Smooth muscle cell (in vitro differentiated cells): Measurements from ENCODE around the gene ASPRV1. TPM values are rescaled to one million over a fixed set of nuclear protein-coding genes. Genes with fewer than 3 reads are reported as not detected.

Experiments used
- DNase-seq: peaks from one replicate; lab custom pipeline; 2025; ENCODE audit not compliant: unreplicated experiment; lab: John Stamatoyannopoulos, UW
- H2AFZ ChIP-seq: fragments of 200-600 bp; sonication (generic); 2 replicates; pipeline ENCODE4 v1.6.0; 2016; ENCODE audit warnings: antibody characterized with exemption, low read depth, mild to moderate bottlenecking
- H3F3A ChIP-seq: fragments of 200-600 bp; sonication (generic); 2 replicates; pipeline ENCODE4 v1.6.0; 2017; ENCODE audit warnings: antibody characterized with exemption, low read depth
- H3K27ac ChIP-seq: fragments of 200-600 bp; sonication (generic); 2 replicates; pipeline ENCODE4 v1.5.1; 2016; ENCODE audit warnings: low read depth, mild to moderate bottlenecking
- H3K27me3 ChIP-seq: fragments of 200-600 bp; sonication (generic); 2 replicates; pipeline ENCODE4 v1.6.1; 2016; ENCODE audit warnings: low read depth, mild to moderate bottlenecking
- H3K36me3 ChIP-seq: fragments of 200-600 bp; sonication (generic); 2 replicates; pipeline ENCODE4 v1.5.1; 2016; ENCODE audit warnings: low read depth
- H3K4me1 ChIP-seq: fragments of 200-600 bp; sonication (generic); 2 replicates; pipeline ENCODE4 v1.5.1; 2016; ENCODE audit warnings: low read depth
- H3K4me2 ChIP-seq: fragments of 200-600 bp; sonication (generic); 2 replicates; pipeline ENCODE4 v1.6.0; 2016; ENCODE audit warnings: mild to moderate bottlenecking
- H3K4me3 ChIP-seq: fragments of 200-600 bp; sonication (generic); 2 replicates; pipeline ENCODE4 v1.5.1; 2016; ENCODE audit warnings: mild to moderate bottlenecking
- H3K79me2 ChIP-seq: fragments of 200-600 bp; sonication (generic); 2 replicates; pipeline ENCODE4 v1.6.0; 2016; ENCODE audit warnings: low read depth, mild to moderate bottlenecking
- H3K9ac ChIP-seq: fragments of 200-600 bp; sonication (generic); 2 replicates; pipeline ENCODE4 v1.6.0; 2016; ENCODE audit warnings: low read depth
- H3K9me3 ChIP-seq: fragments of 200-600 bp; sonication (generic); replicated peaks from 2 replicates; pipeline ENCODE4 v1.5.1; 2016; ENCODE audit warnings: low read depth
- H4K20me1 ChIP-seq: fragments of 200-600 bp; sonication (generic); 2 replicates; pipeline ENCODE4 v1.6.0; 2016; ENCODE audit warnings: low read depth
- CTCF ChIP-seq: fragments of 200-600 bp; sonication (generic); IDR thresholded peaks from 2 replicates; pipeline ENCODE4 v1.5.1; 2017; ENCODE audit warnings: borderline replicate concordance, mild to moderate bottlenecking, antibody characterized with exemption; ENCODE audit not compliant: insufficient read depth, poor library complexity, severe bottlenecking
- WGBS: methylation state at CpG from one replicate; pipeline ENCODE4 v1.1.7; 2016; ENCODE audit warnings: low lambda C conversion rate; 5-methylcytosine and 5-hydroxymethylcytosine counted together
- polyA plus RNA-seq: library from polyadenylated mRNA; unstranded; fragments of >200 nt; fragmentation: Nextera tagmentation; extraction: Ambion mirVana; gene quantifications from 2 replicates; pipeline ENCODE4 v1.2.1, GENCODE V29; 2016
- total RNA-seq: library from RNA; depleted of rRNA; stranded (reverse); fragments of >200 nt; gene quantifications from 2 replicates; pipeline ENCODE4 v1.2.3, GENCODE V29; 2014

Gene ASPRV1
- total and polyA plus RNA-seq, 2 experiments from 2014 or later = 1.6 to 4.4 TPM

GRCh38 chr2:69983392-69983966 is 22.0 kb upstream of the ASPRV1 start:
- no peak for TF ChIP-seq CTCF
- H3K4me1 ChIP-seq = no peaks in the 10 kb centered on the region
- H3K36me3 ChIP-seq = no peaks in the 10 kb centered on the region
- DNase-seq = no peak
- H3K4me2 ChIP-seq = no peak overlapping the region
- H3F3A ChIP-seq = no peaks in the 10 kb centered on the region
- WGBS = 100% methylated on average over 3 of the region's 3 CpGs
- H3K9ac ChIP-seq = no peak overlapping the region
- H2AFZ ChIP-seq = no peak overlapping the region
- no peaks in the 10 kb centered on the region for H4K20me1 ChIP-seq
- no peaks in the 10 kb centered on the region for H3K9me3 ChIP-seq
- H3K4me3 ChIP-seq = no peak overlapping the region
- no peaks in the 10 kb centered on the region for H3K27me3 ChIP-seq
- H3K27ac ChIP-seq = no peak overlapping the region
- no peaks in the 10 kb centered on the region for H3K79me2 ChIP-seq

DNA sequence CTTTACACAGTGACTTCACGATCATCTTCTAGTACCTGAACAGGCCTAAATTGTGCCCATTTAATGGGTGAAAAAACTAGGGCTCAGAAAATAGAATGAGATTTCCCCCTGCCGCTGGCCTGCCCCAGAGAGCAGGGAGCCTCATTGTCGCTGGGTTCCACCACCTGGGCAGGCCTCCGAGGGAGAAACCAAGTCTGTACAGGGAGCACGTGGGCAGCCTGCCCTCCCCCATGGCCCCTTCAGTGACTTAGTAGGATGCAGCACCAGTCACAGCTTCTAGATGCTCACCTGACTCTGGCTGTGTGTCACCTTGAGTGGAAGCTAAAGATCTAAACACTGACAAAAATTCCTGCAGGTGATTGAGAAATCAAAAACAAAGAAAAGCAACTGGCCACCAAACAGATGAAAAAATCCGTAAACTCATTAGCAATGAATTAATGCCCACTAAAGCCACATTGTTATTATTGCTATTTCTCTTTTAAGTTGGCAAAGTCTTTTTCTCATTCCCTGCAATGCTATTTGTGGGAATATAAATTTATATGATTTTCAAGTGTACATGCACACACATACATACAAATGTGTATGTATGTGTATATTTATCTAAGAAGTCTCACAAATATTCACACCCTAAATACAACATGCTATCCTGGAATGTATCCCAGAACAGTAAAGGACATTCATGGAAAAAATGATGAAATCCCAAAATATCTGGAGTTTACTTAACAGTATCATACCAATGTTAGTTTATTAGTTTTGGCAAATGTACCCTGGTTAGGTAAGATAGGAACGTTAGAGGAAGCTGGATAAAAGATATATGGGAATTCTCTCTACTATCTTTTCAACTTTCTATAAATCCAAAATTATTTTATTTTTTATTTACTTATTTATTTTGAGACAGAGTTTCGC is 18.7 kb upstream of the ASPRV1 start:
- no peak for DNase-seq

GRCh38 chr2:69977906-69978482 is 16.6 kb upstream of the ASPRV1 start:
- WGBS = 66% methylated on average over 4 of the region's 4 CpGs

More for the DNA sequence above, 18.7 kb upstream of the ASPRV1 start:
- Histone ChIP-seq H4K20me1 (no peaks in the 10 kb centered on the region), H3K4me1 (no peaks in the 10 kb centered on the region), H3K36me3 (no peaks in the 10 kb centered on the region), H3K4me3 (no peak overlapping the region), H3F3A (no peaks in the 10 kb centered on the region), H2AFZ (no peak overlapping the region), H3K79me2 (no peaks in the 10 kb centered on the region), H3K9me3 (no peaks in the 10 kb centered on the region), H3K27ac (no peak overlapping the region), H3K27me3 (no peaks in the 10 kb centered on the region), H3K4me2 (no peak overlapping the region), H3K9ac (no peak overlapping the region)
- TF ChIP-seq CTCF = no peak
- 89% methylated on average over 8 of the region's 8 CpGs for WGBS

More at GRCh38 chr2:69977906-69978482, 16.6 kb upstream of the ASPRV1 start:
- Histone ChIP-seq H3K9ac (no peak overlapping the region), H3K27ac (no peak overlapping the region), H3K4me1 (no peaks in the 10 kb centered on the region), H2AFZ (no peak overlapping the region), H3K9me3 (no peaks in the 10 kb centered on the region), H3K79me2 (no peaks in the 10 kb centered on the region), H3K36me3 (no peaks in the 10 kb centered on the region), H3F3A (no peaks in the 10 kb centered on the region), H3K27me3 (no peaks in the 10 kb centered on the region), H3K4me2 (no peak overlapping the region), H3K4me3 (no peak overlapping the region), H4K20me1 (no peaks in the 10 kb centered on the region)
- no peak for TF ChIP-seq CTCF
- DNase-seq = no peak
